ENCODE results near the gene TPR.

DNA sequence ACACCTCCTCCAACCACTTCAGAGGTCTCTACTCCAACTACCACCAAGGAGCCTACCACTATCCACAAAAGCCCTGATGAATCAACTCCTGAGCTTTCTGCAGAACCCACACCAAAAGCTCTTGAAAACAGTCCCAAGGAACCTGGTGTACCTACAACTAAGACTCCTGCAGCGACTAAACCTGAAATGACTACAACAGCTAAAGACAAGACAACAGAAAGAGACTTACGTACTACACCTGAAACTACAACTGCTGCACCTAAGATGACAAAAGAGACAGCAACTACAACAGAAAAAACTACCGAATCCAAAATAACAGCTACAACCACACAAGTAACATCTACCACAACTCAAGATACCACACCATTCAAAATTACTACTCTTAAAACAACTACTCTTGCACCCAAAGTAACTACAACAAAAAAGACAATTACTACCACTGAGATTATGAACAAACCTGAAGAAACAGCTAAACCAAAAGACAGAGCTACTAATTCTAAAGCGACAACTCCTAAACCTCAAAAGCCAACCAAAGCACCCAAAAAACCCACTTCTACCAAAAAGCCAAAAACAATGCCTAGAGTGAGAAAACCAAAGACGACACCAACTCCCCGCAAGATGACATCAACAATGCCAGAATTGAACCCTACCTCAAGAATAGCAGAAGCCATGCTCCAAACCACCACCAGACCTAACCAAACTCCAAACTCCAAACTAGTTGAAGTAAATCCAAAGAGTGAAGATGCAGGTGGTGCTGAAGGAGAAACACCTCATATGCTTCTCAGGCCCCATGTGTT is 66.6 kb downstream of the TPR start:
- no peak for TF ChIP-seq EP300 (IDR thresholded peaks at IDR 0.05)
- TF ChIP-seq, protein P1, sequence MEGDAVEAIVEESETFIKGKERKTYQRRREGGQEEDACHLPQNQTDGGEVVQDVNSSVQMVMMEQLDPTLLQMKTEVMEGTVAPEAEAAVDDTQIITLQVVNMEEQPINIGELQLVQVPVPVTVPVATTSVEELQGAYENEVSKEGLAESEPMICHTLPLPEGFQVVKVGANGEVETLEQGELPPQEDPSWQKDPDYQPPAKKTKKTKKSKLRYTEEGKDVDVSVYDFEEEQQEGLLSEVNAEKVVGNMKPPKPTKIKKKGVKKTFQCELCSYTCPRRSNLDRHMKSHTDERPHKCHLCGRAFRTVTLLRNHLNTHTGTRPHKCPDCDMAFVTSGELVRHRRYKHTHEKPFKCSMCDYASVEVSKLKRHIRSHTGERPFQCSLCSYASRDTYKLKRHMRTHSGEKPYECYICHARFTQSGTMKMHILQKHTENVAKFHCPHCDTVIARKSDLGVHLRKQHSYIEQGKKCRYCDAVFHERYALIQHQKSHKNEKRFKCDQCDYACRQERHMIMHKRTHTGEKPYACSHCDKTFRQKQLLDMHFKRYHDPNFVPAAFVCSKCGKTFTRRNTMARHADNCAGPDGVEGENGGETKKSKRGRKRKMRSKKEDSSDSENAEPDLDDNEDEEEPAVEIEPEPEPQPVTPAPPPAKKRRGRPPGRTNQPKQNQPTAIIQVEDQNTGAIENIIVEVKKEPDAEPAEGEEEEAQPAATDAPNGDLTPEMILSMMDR (IDR thresholded peaks at IDR 0.05), result no peak
- no peak for TF ChIP-seq POLR2A (IDR thresholded peaks at IDR 0.05)
- TF ChIP-seq POLR2AphosphoS5 (IDR thresholded peaks at IDR 0.05), result no peak
